HG03378 (cell line): ENCODE data around the gene RBM15B.

ENCODE experiments used
- ATAC-seq: cut with Tn5 transposase; IDR thresholded peaks from one replicate; pipeline ENCODE4 v1.9.1; 2021; ENCODE audit warnings: mild to moderate bottlenecking, moderate library complexity; ENCODE audit not compliant: unreplicated experiment

The RBM15B gene

GRCh38 chr3:51391566-51392354, 675 bp downstream of the RBM15B start:
- no peak for ATAC-seq

DNA sequence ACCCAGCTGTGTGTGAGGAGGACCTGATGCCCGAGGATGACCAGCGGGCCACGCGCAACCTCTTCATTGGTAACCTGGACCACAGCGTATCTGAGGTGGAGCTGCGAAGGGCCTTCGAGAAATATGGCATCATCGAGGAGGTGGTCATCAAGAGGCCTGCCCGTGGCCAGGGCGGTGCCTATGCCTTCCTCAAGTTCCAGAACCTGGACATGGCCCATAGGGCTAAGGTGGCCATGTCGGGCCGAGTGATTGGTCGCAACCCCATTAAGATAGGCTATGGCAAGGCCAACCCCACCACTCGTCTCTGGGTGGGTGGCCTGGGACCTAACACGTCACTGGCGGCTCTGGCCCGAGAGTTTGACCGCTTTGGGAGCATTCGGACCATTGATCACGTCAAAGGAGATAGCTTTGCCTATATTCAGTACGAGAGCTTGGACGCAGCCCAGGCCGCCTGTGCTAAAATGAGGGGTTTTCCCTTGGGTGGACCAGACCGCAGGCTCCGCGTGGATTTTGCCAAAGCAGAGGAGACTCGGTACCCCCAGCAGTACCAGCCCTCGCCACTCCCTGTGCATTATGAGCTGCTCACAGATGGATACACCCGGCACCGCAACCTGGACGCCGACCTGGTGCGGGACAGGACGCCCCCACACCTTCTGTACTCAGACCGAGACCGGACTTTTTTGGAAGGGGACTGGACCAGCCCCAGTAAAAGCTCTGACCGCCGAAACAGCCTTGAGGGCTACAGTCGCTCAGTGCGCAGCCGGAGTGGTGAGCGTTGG, 1.5 kb downstream of the RBM15B start:
- ATAC-seq = no peak

DNA sequence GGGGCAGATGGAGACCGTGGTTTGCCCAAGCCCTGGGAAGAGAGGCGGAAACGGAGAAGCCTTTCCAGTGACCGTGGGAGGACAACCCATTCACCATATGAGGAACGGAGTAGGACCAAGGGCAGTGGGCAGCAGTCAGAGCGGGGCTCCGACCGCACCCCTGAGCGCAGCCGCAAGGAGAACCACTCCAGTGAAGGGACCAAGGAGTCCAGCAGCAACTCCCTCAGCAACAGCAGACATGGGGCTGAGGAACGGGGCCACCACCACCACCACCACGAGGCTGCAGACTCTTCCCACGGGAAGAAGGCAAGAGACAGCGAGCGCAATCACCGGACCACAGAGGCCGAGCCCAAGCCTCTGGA, 2.0 kb downstream of the RBM15B start:
- no peak for ATAC-seq

DNA sequence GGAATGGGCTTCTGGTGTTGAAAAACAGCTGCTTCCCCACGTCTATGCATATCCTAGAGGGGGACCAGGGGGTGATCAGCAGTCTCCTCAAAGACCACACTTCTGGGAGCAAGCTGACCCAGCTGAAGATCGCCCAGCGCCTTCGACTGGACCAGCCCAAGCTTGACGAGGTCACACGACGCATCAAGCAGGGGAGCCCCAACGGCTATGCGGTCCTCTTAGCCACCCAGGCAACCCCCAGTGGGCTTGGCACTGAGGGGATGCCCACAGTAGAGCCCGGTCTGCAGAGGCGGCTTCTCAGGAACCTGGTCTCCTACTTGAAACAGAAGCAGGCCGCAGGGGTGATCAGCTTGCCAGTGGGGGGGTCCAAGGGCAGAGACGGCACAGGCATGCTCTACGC, 2.5 kb downstream of the RBM15B start:
- ATAC-seq = no peak

DNA sequence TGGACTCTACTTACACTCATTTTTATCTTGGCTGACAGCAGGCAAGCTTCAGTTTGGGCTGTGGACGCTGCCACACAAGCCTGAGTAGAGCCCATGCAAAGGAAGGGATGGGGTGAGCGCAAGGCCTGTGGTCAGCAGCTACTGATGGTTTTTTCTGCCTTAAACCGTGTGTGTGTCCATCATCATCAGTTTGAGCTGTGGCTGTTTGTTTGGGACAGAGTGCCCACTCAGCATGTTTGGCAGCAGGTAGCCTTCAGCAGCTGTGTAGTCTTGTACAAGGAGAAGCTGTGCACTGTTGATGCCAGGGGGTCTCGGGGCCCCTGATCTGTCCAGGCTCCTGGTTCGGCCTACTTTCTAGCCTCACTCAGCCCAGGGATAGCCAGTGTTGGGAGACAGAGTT, 3.5 kb downstream of the RBM15B start:
- no peak for ATAC-seq

GRCh38 chr3:51395493-51396213, 4.6 kb downstream of the RBM15B start:
- no peak for ATAC-seq

GRCh38 chr3:51396401-51396800, 5.3 kb downstream of the RBM15B start:
- ATAC-seq = no peak

DNA sequence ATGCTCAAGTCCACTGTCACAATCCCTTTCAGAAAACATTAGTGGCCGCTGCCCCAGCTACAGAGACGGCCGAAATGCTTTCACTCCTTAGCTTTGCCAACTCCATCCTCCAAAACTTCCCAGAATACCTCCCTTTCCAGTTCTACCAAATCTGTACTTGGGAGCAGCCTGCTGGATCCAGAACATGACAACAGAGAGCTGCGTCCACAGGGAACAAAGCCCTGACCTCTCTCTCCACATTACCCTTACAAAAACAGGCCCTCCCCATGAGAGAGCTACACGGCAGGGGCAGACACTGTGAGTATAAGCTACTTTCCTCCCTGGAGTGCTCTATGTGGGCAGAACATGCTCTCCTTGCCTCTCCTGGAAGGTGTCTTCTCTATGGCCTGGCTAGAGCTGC, 6.3 kb downstream of the RBM15B start:
- ATAC-seq = no peak

GRCh38 chr3:51398595-51399310, 7.7 kb downstream of the RBM15B start:
- no peak for ATAC-seq

DNA sequence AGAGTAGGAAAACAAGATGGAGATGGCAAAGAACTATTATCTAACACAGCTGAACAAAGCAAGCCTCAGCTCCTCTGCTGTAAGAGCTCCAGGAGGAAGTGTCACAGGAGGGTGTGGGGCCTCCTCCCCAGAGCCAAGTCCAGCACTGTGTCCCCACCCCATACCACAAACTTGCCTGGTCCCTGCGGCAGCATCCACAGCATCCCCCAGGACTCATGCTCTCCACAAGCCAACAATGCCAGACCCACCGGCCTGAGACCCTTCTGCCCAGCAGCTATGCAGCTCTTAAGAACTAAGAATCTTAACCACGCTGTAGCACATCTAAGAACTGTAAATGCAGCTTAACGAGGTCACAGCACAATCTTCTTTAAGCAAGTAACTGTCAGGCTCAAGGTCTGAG, 9.1 kb downstream of the RBM15B start:
- no peak for ATAC-seq

DNA sequence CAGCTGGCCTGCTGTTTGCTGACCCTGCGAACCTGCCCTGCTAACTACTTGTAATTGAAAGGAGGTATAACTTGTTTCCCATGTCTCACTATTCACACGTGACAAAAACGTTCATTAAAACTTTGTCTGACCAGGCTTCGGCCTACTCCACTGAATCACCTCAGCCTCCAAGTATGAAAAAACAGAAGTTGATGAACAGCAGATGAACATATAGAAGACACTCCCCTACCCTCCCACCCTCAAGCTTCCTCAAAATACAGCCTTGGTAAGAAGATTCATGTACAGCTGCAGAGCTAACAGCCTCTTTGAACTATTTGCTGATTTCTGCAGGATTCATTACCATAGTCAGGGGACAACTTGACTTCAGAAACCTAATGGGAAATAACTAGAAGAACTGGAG, 10.7 kb downstream of the RBM15B start:
- ATAC-seq = no peak

DNA sequence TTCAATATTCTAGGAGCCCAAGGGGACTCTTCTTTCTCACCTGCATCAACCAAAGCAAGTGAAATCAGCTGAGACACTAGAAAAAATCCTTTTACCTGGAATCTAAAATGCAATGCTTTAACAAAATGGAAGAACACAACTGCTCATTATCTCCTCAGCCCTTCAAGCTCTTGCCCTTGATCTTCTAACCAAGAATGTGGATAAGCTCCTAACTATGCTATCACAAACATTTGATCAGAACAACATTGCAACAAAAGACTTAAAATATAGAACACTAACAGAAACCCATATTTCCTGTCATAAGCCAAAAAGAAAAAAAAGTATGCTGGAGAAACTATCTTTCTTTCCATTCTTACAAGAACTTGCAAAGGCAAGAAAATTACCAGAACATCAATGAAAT, 12.6 kb downstream of the RBM15B start:
- ATAC-seq = no peak

GRCh38 chr3:51408021-51408420, 16.9 kb downstream of the RBM15B start:
- ATAC-seq = no peak

- ATAC-seq = no peak
Observed at GRCh38 chr3:51408813-51409212, 17.7 kb downstream of the RBM15B start.

DNA sequence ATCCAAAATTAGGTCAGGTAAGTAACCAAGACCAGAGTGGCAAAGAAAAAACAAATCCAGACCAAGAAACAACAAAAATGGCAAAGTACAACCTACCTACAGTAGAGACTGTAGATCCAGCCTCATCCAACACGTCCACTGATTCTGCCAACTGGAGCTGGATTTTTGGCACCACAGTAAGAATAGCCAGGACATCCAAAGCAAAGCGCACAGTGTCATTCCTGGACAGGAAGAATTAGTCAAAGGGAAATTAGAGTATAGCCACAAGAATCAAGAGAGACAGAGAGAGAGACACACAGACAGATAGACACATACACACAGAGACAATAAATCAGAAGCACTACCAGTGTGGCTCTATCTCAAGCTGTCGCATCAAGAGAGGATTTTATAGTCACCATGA, 31.1 kb downstream of the RBM15B start:
- no peak for ATAC-seq

DNA sequence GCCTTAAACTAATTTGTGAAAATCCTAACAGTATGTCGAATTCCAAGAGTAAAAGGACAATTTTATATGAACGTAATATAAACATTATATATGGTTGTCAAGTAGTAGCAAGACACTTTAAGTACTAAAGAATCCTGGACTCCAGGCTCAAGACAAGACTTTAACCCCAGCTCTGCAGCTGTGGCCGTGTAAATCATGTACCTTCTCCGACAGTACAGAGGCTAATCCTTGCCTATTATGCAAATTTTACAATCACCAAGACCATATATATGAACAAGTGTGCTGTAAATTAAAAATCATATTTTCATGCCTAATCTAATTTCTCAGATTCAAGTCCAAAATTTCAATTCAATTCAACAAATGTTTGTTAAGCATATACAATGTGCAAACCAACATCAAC, 35.8 kb downstream of the RBM15B start:
- no peak for ATAC-seq

- ATAC-seq = no peak
Observed at GRCh38 chr3:51429138-51429537, 38.1 kb downstream of the RBM15B start.

- ATAC-seq = no peak
Observed at GRCh38 chr3:51434110-51434509, 43.0 kb downstream of the RBM15B start.

DNA sequence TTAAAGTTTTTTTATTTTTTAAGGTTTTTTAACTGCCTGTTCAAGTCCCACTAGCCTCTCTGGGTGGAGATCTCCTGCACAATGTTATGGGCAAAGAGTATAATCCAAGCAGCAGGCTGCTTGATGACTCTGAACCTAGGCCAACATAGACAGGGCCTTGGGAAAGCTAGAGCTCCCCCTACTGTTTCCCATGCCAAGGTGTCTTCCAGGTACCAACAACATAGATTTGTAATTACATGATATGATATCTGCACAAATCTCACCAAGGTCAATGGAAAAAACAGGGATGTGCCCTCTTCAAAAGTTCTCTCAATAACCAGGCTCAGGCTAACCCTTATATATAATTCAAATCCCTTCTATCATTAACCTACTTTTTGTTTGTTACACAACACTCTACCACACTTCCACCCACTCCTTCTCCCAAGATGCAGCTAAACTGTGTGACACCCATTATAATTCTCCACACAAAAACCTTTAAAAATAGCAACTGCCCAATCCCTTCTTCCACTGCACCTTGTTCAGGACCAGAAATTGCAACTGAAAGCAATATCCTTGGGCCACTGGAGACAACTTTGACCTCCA, 43.8 kb downstream of the RBM15B start:
- no peak for ATAC-seq

GRCh38 chr3:51436998-51437639, 46.0 kb downstream of the RBM15B start:
- ATAC-seq = no peak
